ENCODE data around the gene ZNF205. TPM values are rescaled to one million over a fixed set of nuclear protein-coding genes. Genes with fewer than 3 reads are reported as not detected.
"Not testable (repeated sequence)": the region's sequence is repeated elsewhere in the genome, so short reads cannot be mapped to it uniquely, and the experiment has no call there.

Gene ZNF205
- total RNA-seq, 1 experiment from 2014 or later: 19.0 TPM

GRCh38 chr16:3066440-3066748, 46.0 kb upstream of the ZNF205 start:
- intact Hi-C loops (cut with micrococcal nuclease): no loop called here
- H3K36me3 ChIP-seq (ENCODE audit: low read depth, low read length): no peaks in the 10 kb centered on the region
- no peak overlapping the region for H3K4me2 ChIP-seq (ENCODE audit: low read length)
- H3K9me3 ChIP-seq (ENCODE audit: low read length): no peaks in the 10 kb centered on the region
- H3K9me2 ChIP-seq (replicated peaks; ENCODE audit: low read length): no peaks in the 10 kb centered on the region
- no peaks in the 10 kb centered on the region for H3K27me3 ChIP-seq (ENCODE audit: low read length)
- no peak for DNase-seq
- no peak for TF ChIP-seq EZH2phosphoT487 (IDR thresholded peaks at IDR 0.05; ENCODE audit: borderline replicate concordance, low read length)
- no peak for TF ChIP-seq CTCF (conservative IDR thresholded peaks at IDR 0.05; ENCODE audit: low read depth, low read length)
- TF ChIP-seq EZH2 (IDR thresholded peaks at IDR 0.05; ENCODE audit: low read length, unreplicated experiment): no peak
- no peaks in the 10 kb centered on the region for H3F3A ChIP-seq (ENCODE audit: low read length, unreplicated experiment)
- H4K20me1 ChIP-seq (ENCODE audit: low read length): no peaks in the 10 kb centered on the region
- ATAC-seq: no peak
- H2AFZ ChIP-seq (ENCODE audit: low read length): no peak overlapping the region
- peaks cover 11% of the 10 kb centered on the region for H3K4me1 ChIP-seq (ENCODE audit: insufficient read depth, low read length)
- ChIA-PET POLR2A (ENCODE audit: unreplicated experiment) (no interaction called here), CTCF (no interaction called here)
- no peak overlapping the region for H3K4me3 ChIP-seq (ENCODE audit: low read length)
- no TSS peak for BruUV-seq (replicated peaks)
- no peak overlapping the region for H3K27ac ChIP-seq (ENCODE audit: low read length)
- no peak overlapping the region for H3K9ac ChIP-seq (ENCODE audit: low read length)
- H3K79me2 ChIP-seq (ENCODE audit: low read length): no peaks in the 10 kb centered on the region

- ATAC-seq (no peak), DNase-seq (no peak)
- Histone ChIP-seq H3K79me2 (ENCODE audit: low read length) (no peaks in the 10 kb centered on the region), H4K20me1 (ENCODE audit: low read length) (no peaks in the 10 kb centered on the region), H3K9ac (ENCODE audit: low read length) (no peak overlapping the region), H3K9me3 (ENCODE audit: low read length) (no peaks in the 10 kb centered on the region), H3K4me1 (ENCODE audit: insufficient read depth, low read length) (peaks cover 11% of the 10 kb centered on the region), H3K4me3 (ENCODE audit: low read length) (no peak overlapping the region), H2AFZ (ENCODE audit: low read length) (no peak overlapping the region), H3F3A (ENCODE audit: low read length, unreplicated experiment) (no peaks in the 10 kb centered on the region), H3K36me3 (ENCODE audit: low read depth, low read length) (no peaks in the 10 kb centered on the region), H3K9me2 (replicated peaks; ENCODE audit: low read length) (no peaks in the 10 kb centered on the region), H3K27me3 (ENCODE audit: low read length) (no peaks in the 10 kb centered on the region), H3K4me2 (ENCODE audit: low read length) (no peak overlapping the region), H3K27ac (ENCODE audit: low read length) (no peak overlapping the region)
- ChIA-PET CTCF (no interaction called here), POLR2A (ENCODE audit: unreplicated experiment) (no interaction called here)
- no TSS peak for BruUV-seq (replicated peaks)
- intact Hi-C loops (cut with micrococcal nuclease): no loop called here
- TF ChIP-seq CTCF (conservative IDR thresholded peaks at IDR 0.05; ENCODE audit: low read depth, low read length) (no peak), EZH2 (IDR thresholded peaks at IDR 0.05; ENCODE audit: low read length, unreplicated experiment) (no peak), EZH2phosphoT487 (IDR thresholded peaks at IDR 0.05; ENCODE audit: borderline replicate concordance, low read length) (no peak)
These were observed 43.9 kb upstream of the ZNF205 start for GRCh38 chr16:3068487-3068886.

GRCh38 chr16:3069146-3069545, 43.2 kb upstream of the ZNF205 start:
- BruUV-seq (replicated peaks); H3K79me2 ChIP-seq (ENCODE audit: low read length); CTCF ChIA-PET; H3K4me3 ChIP-seq (ENCODE audit: low read length); H3K9me2 ChIP-seq (replicated peaks; ENCODE audit: low read length); H3K9ac ChIP-seq (ENCODE audit: low read length); H3K4me2 ChIP-seq (ENCODE audit: low read length); intact Hi-C loops (cut with micrococcal nuclease); ATAC-seq; H3F3A ChIP-seq (ENCODE audit: low read length, unreplicated experiment); POLR2A ChIA-PET (ENCODE audit: unreplicated experiment); H3K9me3 ChIP-seq (ENCODE audit: low read length); H3K36me3 ChIP-seq (ENCODE audit: low read depth, low read length); DNase-seq; H2AFZ ChIP-seq (ENCODE audit: low read length); H3K27me3 ChIP-seq (ENCODE audit: low read length); H4K20me1 ChIP-seq (ENCODE audit: low read length); H3K27ac ChIP-seq (ENCODE audit: low read length): not testable (repeated sequence)
- peaks cover 11% of the 10 kb centered on the region for H3K4me1 ChIP-seq (ENCODE audit: insufficient read depth, low read length)
